IMR-90 (cell line): Measurements from ENCODE around the gene ELOB.

Experiments used
- BHLHE40 ChIP-seq: fragments of 150-350 bp; IDR thresholded peaks from 2 replicates; pipeline ENCODE4 v1.6.1; 2016; ENCODE audit warnings: mild to moderate bottlenecking, low read depth, low read length
- CEBPB ChIP-seq: IDR thresholded peaks from 2 replicates; pipeline ENCODE4 v1.6.1; 2012; ENCODE audit warnings: low read depth, low read length, improper control_type of control experiment
- FOS ChIP-seq: fragments of 150-350 bp; IDR thresholded peaks from 2 replicates; pipeline ENCODE4 v1.6.1; 2016; ENCODE audit warnings: low read depth, low read length
- MXI1 ChIP-seq: IDR thresholded peaks from 2 replicates; pipeline ENCODE4 v1.6.1; 2012; ENCODE audit warnings: low read depth, mild to moderate bottlenecking, low read length, moderate library complexity, borderline replicate concordance
- POLR2A ChIP-seq: IDR thresholded peaks from 2 replicates; pipeline ENCODE4 v1.6.1; 2012; ENCODE audit warnings: mild to moderate bottlenecking, low read depth, low read length
- RCOR1 ChIP-seq: IDR thresholded peaks from 2 replicates; pipeline ENCODE4 v1.6.1; 2012; ENCODE audit warnings: mild to moderate bottlenecking, low read length, improper control_type of control experiment; ENCODE audit not compliant: insufficient replicate concordance
- RFX5 ChIP-seq: IDR thresholded peaks from 2 replicates; pipeline ENCODE4 v1.8.0; 2012; ENCODE audit warnings: low read depth, mild to moderate bottlenecking, low read length, moderate library complexity
- SMC3 ChIP-seq: fragments of 150-350 bp; IDR thresholded peaks from 2 replicates; pipeline ENCODE4 v1.6.1; 2016; ENCODE audit warnings: low read depth, mild to moderate bottlenecking, antibody characterized with exemption, low read length, moderate library complexity
- TF ChIP-seq, protein P1 (sequence below): conservative IDR thresholded peaks from 2 replicates; pipeline ENCODE4 v1.5.1; 2012; ENCODE audit warnings: mild to moderate bottlenecking, low read depth, low read length, improper control_type of control experiment
- TF ChIP-seq, protein P2 (sequence below): fragments of 150-350 bp; IDR thresholded peaks from 2 replicates; pipeline ENCODE4 v1.6.1; 2017; ENCODE audit warnings: mild to moderate bottlenecking, antibody characterized with exemption, low read length, low read depth

DNA sequence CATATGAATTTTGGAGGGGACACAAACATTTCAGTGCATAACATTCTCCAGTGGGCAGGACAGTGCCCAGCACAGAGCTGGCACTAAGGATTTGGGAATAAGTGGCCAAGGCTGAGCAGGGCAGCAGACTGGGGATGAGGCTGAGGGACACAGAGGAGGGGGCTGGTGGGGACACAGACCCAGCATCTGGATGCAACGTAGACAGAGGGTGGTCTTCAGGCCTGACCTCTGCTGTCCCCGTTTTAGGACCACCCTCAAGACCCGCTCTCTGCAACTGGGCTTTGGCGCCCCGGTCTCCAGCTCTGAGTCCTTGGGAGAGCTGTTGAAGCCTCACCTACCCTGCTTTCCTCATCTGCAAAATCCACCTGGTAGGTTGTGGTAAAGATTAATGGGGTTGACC lies 13.6 kb upstream of the ELOB start:
- TF ChIP-seq, protein P1, sequence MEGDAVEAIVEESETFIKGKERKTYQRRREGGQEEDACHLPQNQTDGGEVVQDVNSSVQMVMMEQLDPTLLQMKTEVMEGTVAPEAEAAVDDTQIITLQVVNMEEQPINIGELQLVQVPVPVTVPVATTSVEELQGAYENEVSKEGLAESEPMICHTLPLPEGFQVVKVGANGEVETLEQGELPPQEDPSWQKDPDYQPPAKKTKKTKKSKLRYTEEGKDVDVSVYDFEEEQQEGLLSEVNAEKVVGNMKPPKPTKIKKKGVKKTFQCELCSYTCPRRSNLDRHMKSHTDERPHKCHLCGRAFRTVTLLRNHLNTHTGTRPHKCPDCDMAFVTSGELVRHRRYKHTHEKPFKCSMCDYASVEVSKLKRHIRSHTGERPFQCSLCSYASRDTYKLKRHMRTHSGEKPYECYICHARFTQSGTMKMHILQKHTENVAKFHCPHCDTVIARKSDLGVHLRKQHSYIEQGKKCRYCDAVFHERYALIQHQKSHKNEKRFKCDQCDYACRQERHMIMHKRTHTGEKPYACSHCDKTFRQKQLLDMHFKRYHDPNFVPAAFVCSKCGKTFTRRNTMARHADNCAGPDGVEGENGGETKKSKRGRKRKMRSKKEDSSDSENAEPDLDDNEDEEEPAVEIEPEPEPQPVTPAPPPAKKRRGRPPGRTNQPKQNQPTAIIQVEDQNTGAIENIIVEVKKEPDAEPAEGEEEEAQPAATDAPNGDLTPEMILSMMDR: no peak
- TF ChIP-seq POLR2A (no peak), BHLHE40 (no peak), RCOR1 (no peak), CEBPB (no peak), FOS (no peak), SMC3 (no peak), MXI1 (no peak), RFX5 (no peak)
- TF ChIP-seq, protein P2, sequence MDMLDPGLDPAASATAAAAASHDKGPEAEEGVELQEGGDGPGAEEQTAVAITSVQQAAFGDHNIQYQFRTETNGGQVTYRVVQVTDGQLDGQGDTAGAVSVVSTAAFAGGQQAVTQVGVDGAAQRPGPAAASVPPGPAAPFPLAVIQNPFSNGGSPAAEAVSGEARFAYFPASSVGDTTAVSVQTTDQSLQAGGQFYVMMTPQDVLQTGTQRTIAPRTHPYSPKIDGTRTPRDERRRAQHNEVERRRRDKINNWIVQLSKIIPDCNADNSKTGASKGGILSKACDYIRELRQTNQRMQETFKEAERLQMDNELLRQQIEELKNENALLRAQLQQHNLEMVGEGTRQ: no peak
